ENCODE results near the gene MYO9A. TPM values are rescaled to one million over a fixed set of nuclear protein-coding genes. Genes with fewer than 3 reads are reported as not detected.
A peak's percentile ranks its signal among the peaks of the same experiment; 100 is the strongest.

MYO9A gene
- total RNA-seq, 1 donor from 2014 or later = 39.2 TPM

GRCh38 chr15:72155635-72156616 lies 38.0 kb upstream of the MYO9A start:
- Mint-ChIP-seq H3K9me3 (ENCODE audit: unreplicated experiment) (no peaks in the 10 kb centered on the region), H3K27ac (ENCODE audit: unreplicated experiment) (no peak overlapping the region), H3K4me1 (ENCODE audit: unreplicated experiment) (no peaks in the 10 kb centered on the region), H3K36me3 (ENCODE audit: low read depth, unreplicated experiment) (no peaks in the 10 kb centered on the region), H3K4me3 (ENCODE audit: unreplicated experiment) (peak overlapping the region; percentile 35), H3K27me3 (ENCODE audit: unreplicated experiment) (peaks cover 4% of the 10 kb centered on the region)
- TF ChIP-seq CTCF (IDR thresholded peaks at IDR 0.05; ENCODE audit: unreplicated experiment) = peak; percentile 79
- peak; percentile 84 for DNase-seq (ENCODE audit: low spot score)

- H3K27me3 Mint-ChIP-seq (ENCODE audit: unreplicated experiment) = peaks cover 4% of the 10 kb centered on the region
- H3K4me3 Mint-ChIP-seq (ENCODE audit: unreplicated experiment) = no peak overlapping the region
- H3K27ac Mint-ChIP-seq (ENCODE audit: unreplicated experiment) = no peak overlapping the region
- no peaks in the 10 kb centered on the region for H3K4me1 Mint-ChIP-seq (ENCODE audit: unreplicated experiment)
- H3K9me3 Mint-ChIP-seq (ENCODE audit: unreplicated experiment) = no peaks in the 10 kb centered on the region
- TF ChIP-seq CTCF (IDR thresholded peaks at IDR 0.05; ENCODE audit: unreplicated experiment) = no peak
- no peaks in the 10 kb centered on the region for H3K36me3 Mint-ChIP-seq (ENCODE audit: low read depth, unreplicated experiment)
- no peak for DNase-seq (ENCODE audit: low spot score)
Observed at GRCh38 chr15:72155003-72155621, 37.2 kb upstream of the MYO9A start.

GRCh38 chr15:72154316-72154715 lies 36.4 kb upstream of the MYO9A start:
- H3K36me3 Mint-ChIP-seq (ENCODE audit: low read depth, unreplicated experiment) = no peaks in the 10 kb centered on the region
- H3K27me3 Mint-ChIP-seq (ENCODE audit: unreplicated experiment) = peaks cover 4% of the 10 kb centered on the region
- no peaks in the 10 kb centered on the region for H3K4me1 Mint-ChIP-seq (ENCODE audit: unreplicated experiment)
- no peak overlapping the region for H3K27ac Mint-ChIP-seq (ENCODE audit: unreplicated experiment)
- no peaks in the 10 kb centered on the region for H3K9me3 Mint-ChIP-seq (ENCODE audit: unreplicated experiment)
- no peak for DNase-seq (ENCODE audit: low spot score)
- no peak overlapping the region for H3K4me3 Mint-ChIP-seq (ENCODE audit: unreplicated experiment)
- TF ChIP-seq CTCF (IDR thresholded peaks at IDR 0.05; ENCODE audit: unreplicated experiment) = no peak

- H3K36me3 Mint-ChIP-seq (ENCODE audit: low read depth, unreplicated experiment) = no peaks in the 10 kb centered on the region
- H3K9me3 Mint-ChIP-seq (ENCODE audit: unreplicated experiment) = no peaks in the 10 kb centered on the region
- H3K27me3 Mint-ChIP-seq (ENCODE audit: unreplicated experiment) = peaks cover 4% of the 10 kb centered on the region
- no peak overlapping the region for H3K27ac Mint-ChIP-seq (ENCODE audit: unreplicated experiment)
- H3K4me1 Mint-ChIP-seq (ENCODE audit: unreplicated experiment) = peaks cover 2% of the 10 kb centered on the region
- DNase-seq (ENCODE audit: low spot score) = no peak
- TF ChIP-seq CTCF (IDR thresholded peaks at IDR 0.05; ENCODE audit: unreplicated experiment) = no peak
- no peak overlapping the region for H3K4me3 Mint-ChIP-seq (ENCODE audit: unreplicated experiment)
Observed at GRCh38 chr15:72153269-72154000, 35.5 kb upstream of the MYO9A start.

All from endothelial cell (in vitro differentiated cells).